Ovary (tissue), 9 donors: ENCODE measurements around the gene PRSS48. TPM values are rescaled to one million over a fixed set of nuclear protein-coding genes. Genes with fewer than 3 reads are reported as not detected.
"Not testable (repeated sequence)": the region's sequence is repeated elsewhere in the genome, so short reads cannot be mapped to it uniquely, and the experiment has no call there.

Source experiments
- DNase-seq, 5 donors: peaks; one replicate each; pipeline ENCODE4 v3.0.0-alpha.2; 2019 to 2020
- H3K27ac ChIP-seq, 2 donors: fragments of 200-600 bp; one replicate each; pipeline versions ENCODE4 v1.5.1 to v1.8.0; 2019 to 2022
- H3K27me3 ChIP-seq: fragments of 200-600 bp; one replicate; pipeline ENCODE4 v1.8.0; 2022
- H3K36me3 ChIP-seq: fragments of 200-600 bp; sonication (generic); one replicate; pipeline ENCODE4 v1.5.1; 2019
- H3K4me1 ChIP-seq: one replicate; pipeline ENCODE4 v1.8.1; 2013; ENCODE audit warnings: mild to moderate bottlenecking, moderate library complexity; ENCODE audit not compliant: insufficient read depth
- H3K4me3 ChIP-seq: fragments of 200-600 bp; sonication (generic); one replicate; pipeline ENCODE4 v1.5.1; 2017
- H3K9me3 ChIP-seq, 2 donors: fragments of 200-600 bp in 1 of 2; sonication (generic) in 1 of 2; one replicate each; pipeline versions ENCODE4 v1.5.1 to v1.8.1; 2013 to 2019; ENCODE audit warnings: mild to moderate bottlenecking in 1 of 2, moderate library complexity in 1 of 2
- CTCF ChIP-seq, 3 donors: fragments of 450-650 bp in 2 of 3; fragments of 200-600 bp in 1 of 3; IDR thresholded peaks; one replicate each; pipeline versions ENCODE4 v1.5.1 to v1.8.0; 2016 to 2022; ENCODE audit warnings: antibody characterized with exemption in 3 of 3, mild to moderate bottlenecking in 1 of 3
- EP300 ChIP-seq: sonication (generic); formaldehyde crosslinking; IDR thresholded peaks from one replicate; pipeline ENCODE4 v1.6.1; 2017; ENCODE audit warnings: antibody characterized with exemption
- POLR2A ChIP-seq: fragments of 450-650 bp; IDR thresholded peaks from one replicate; pipeline ENCODE4 v1.6.1; 2017; ENCODE audit warnings: antibody characterized with exemption, mild to moderate bottlenecking, moderate library complexity
- WGBS, 3 donors: extraction: QIAGEN DNeasy Blood & Tissue Kit in 1 of 3; methylation state at CpG; one replicate each; pipeline versions ENCODE4 v1.1.5 to v1.1.7; 2013 to 2017; 5-methylcytosine and 5-hydroxymethylcytosine counted together
- intact Hi-C, 4 donors: fragments of 100-400 bp; cut with DNase I; formaldehyde crosslinking; loops; one replicate each; pipeline versions ENCODE4 v1.11.0 to v1.15.1; 2022 to 2023
- polyA plus RNA-seq, 2 donors: library from polyadenylated mRNA; stranded (reverse); fragments of 200-250 nt in 1 of 2; fragments of 350-450 nt in 1 of 2; fragmentation: Illumina TruSeq in 1 of 2; extraction: RNeasy Lipid Tissue Mini Kit (QIAGEN cat#74804) in 1 of 2; gene quantifications; one replicate each; pipeline ENCODE4 v1.2.3, GENCODE V29; 2013 to 2014
- total RNA-seq, 7 donors: library from RNA; depleted of rRNA in 2 of 7; stranded (reverse); fragments of >200 nt in 2 of 7; fragmentation: NEBNext Ultra II Directional in 3 of 7; extraction: Animal tissue kit (Norgen Biotek cat#: 25700) in 3 of 7; gene quantifications; one replicate each; pipeline versions ENCODE4 v1.1.0 to v1.2.4, GENCODE V29; 2016 to 2023
- donor health status: DM: no; HTN: no; CAD: no; lungs with moderate emphysema.
- donor health status: DM: no; HTN: no; CAD: no.
- donor health status: Bipolar disorder and iron deficiency.
- donor health status: DM: yes; HTN: yes; CAD: no.
- donor health status: DM: no; HTN: no; CAD: no.
- donor health status: DM: yes; HTN: yes; CAD: no.

PRSS48 gene
- total and polyA plus RNA-seq, 9 donors, result not detected

GRCh38 chr4:151251603-151252304 lies 25.2 kb upstream of the PRSS48 start:
- DNase-seq, result no peak
- Histone ChIP-seq H3K27ac (no peak overlapping the region), H3K27me3 (no peaks in the 10 kb centered on the region), H3K4me3 (no peak overlapping the region), H3K4me1 (peaks cover 2% of the 10 kb centered on the region), H3K9me3 (no peaks in the 10 kb centered on the region), H3K36me3 (no peaks in the 10 kb centered on the region)
- WGBS, 3 donors, result 35 to 41% (median 36%) methylated on average over 2 of the region's 2 CpGs
- intact Hi-C loops, result no loop called here
- no peak for TF ChIP-seq CTCF (IDR thresholded peaks at IDR 0.05)
- no peak for TF ChIP-seq POLR2A
- TF ChIP-seq EP300, result no peak

- 96 to 98% methylated on average over 17 to 28 of the region's 28 CpGs; no CpG with 5 or more reads in 1 of the 3 donors for WGBS, 3 donors
- H3K4me1 ChIP-seq, H3K9me3 ChIP-seq, H3K27me3 ChIP-seq, DNase-seq, H3K27ac ChIP-seq, intact Hi-C loops, H3K4me3 ChIP-seq, H3K36me3 ChIP-seq: not testable (repeated sequence)
These were observed 21.7 kb upstream of the PRSS48 start for GRCh38 chr4:151255226-151255625.

GRCh38 chr4:151255680-151256079 lies 21.3 kb upstream of the PRSS48 start:
- H3K9me3 ChIP-seq, H3K27ac ChIP-seq, H3K27me3 ChIP-seq, H3K4me1 ChIP-seq, H3K4me3 ChIP-seq, DNase-seq, H3K36me3 ChIP-seq, intact Hi-C loops: not testable (repeated sequence)
- 83 to 96% (median 91%) methylated on average over 15 to 17 of the region's 17 CpGs for WGBS, 3 donors

- H3K4me3 ChIP-seq, result no peak overlapping the region
- intact Hi-C loops, result no loop called here
- WGBS, 3 donors, result 60 to 67% (median 64%) methylated on average over 2 of the region's 2 CpGs
- TF ChIP-seq POLR2A (no peak), CTCF (IDR thresholded peaks at IDR 0.05) (no peak), EP300 (no peak)
- no peak overlapping the region for H3K27ac ChIP-seq
- no peaks in the 10 kb centered on the region for H3K9me3 ChIP-seq
- H3K36me3 ChIP-seq, result no peaks in the 10 kb centered on the region
- H3K4me1 ChIP-seq, result peaks cover 2% of the 10 kb centered on the region
- no peaks in the 10 kb centered on the region for H3K27me3 ChIP-seq
- DNase-seq, result no peak
These were observed 20.8 kb upstream of the PRSS48 start for GRCh38 chr4:151256134-151256533.

GRCh38 chr4:151257704-151258103 lies 19.3 kb upstream of the PRSS48 start:
- Histone ChIP-seq H3K9me3 (no peaks in the 10 kb centered on the region), H3K27ac (no peak overlapping the region), H3K27me3 (no peaks in the 10 kb centered on the region), H3K4me3 (no peak overlapping the region), H3K4me1 (peaks cover 5% of the 10 kb centered on the region), H3K36me3 (no peaks in the 10 kb centered on the region)
- intact Hi-C loops, result no loop called here
- WGBS, 3 donors, result 93 to 97% (median 95%) methylated on average over 4 of the region's 4 CpGs
- no peak for TF ChIP-seq POLR2A
- no peak for TF ChIP-seq CTCF (IDR thresholded peaks at IDR 0.05)
- no peak for TF ChIP-seq EP300
- DNase-seq, result no peak
